Activated naive CD4-positive, alpha-beta T cell treated with anti-CD3 and anti-CD28 coated beads, Interleukin-2, amount 10 ng/mL, durations not matched to agents 7 days and 5 days (primary cell): ENCODE data around the gene MIR17HG.

Experiments
- CTCF ChIA-PET: fragments of 350-600 bp; sonication (Branson Sonifier 250); formaldehyde crosslinking; loops from one replicate; lab custom pipeline; 2021; ENCODE audit warnings: antibody characterized with exemption; lab: Charles Lee
- DNase-seq: peaks from one replicate; pipeline ENCODE4 v3.0.0-alpha.2; 2020
- H3K27ac Mint-ChIP-seq: one replicate; pipeline ENCODE4 v1.8.0; 2021; ENCODE audit warnings: mild to moderate bottlenecking, moderate library complexity, mixed read lengths
- H3K27me3 Mint-ChIP-seq: one replicate; pipeline ENCODE4 v1.8.0; 2021; ENCODE audit warnings: mild to moderate bottlenecking, mixed read lengths
- H3K36me3 Mint-ChIP-seq: one replicate; pipeline ENCODE4 v1.8.0; 2021; ENCODE audit warnings: mixed read lengths
- H3K4me1 Mint-ChIP-seq: one replicate; pipeline ENCODE4 v1.8.0; 2021; ENCODE audit warnings: mixed read lengths
- H3K4me3 Mint-ChIP-seq: one replicate; pipeline ENCODE4 v1.8.0; 2021; ENCODE audit warnings: mild to moderate bottlenecking, moderate library complexity, mixed read lengths
- H3K9me3 Mint-ChIP-seq: one replicate; pipeline ENCODE4 v1.8.0; 2021; ENCODE audit warnings: mixed read lengths

The MIR17HG gene

GRCh38 chr13:91368101-91368500 is 20.6 kb downstream of the MIR17HG start:
- Mint-ChIP-seq H3K9me3 (no peaks in the 10 kb centered on the region), H3K4me1 (no peaks in the 10 kb centered on the region), H3K27ac (no peak overlapping the region), H3K36me3 (peaks cover 6% of the 10 kb centered on the region), H3K27me3 (peaks cover 3% of the 10 kb centered on the region), H3K4me3 (no peak overlapping the region)
- CTCF ChIA-PET, result no interaction called here
- DNase-seq, result no peak

- Mint-ChIP-seq H3K27ac (no peak overlapping the region), H3K27me3 (peaks cover 4% of the 10 kb centered on the region), H3K4me1 (no peaks in the 10 kb centered on the region), H3K36me3 (peaks cover 3% of the 10 kb centered on the region), H3K4me3 (no peak overlapping the region), H3K9me3 (no peaks in the 10 kb centered on the region)
- no peak for DNase-seq
- CTCF ChIA-PET, result no interaction called here
Observed at GRCh38 chr13:91368676-91369440, 21.4 kb downstream of the MIR17HG start.

- Mint-ChIP-seq H3K27ac (no peak overlapping the region), H3K36me3 (peaks cover 3% of the 10 kb centered on the region), H3K4me1 (peaks cover under 1% of the 10 kb centered on the region), H3K9me3 (no peaks in the 10 kb centered on the region), H3K27me3 (peaks cover 4% of the 10 kb centered on the region), H3K4me3 (no peak overlapping the region)
- no peak for DNase-seq
- CTCF ChIA-PET, result interaction anchor here (1.1 kb wide), 1 partner anchor 58 kb away, joined by 3 read pairs; no protein-coding TSS in a partner anchor
Observed at GRCh38 chr13:91369441-91369831, 21.9 kb downstream of the MIR17HG start.

GRCh38 chr13:91370501-91370900 is 23.0 kb downstream of the MIR17HG start:
- no peak for DNase-seq
- CTCF ChIA-PET, result interaction anchor here (1.1 kb wide), 1 partner anchor 60 kb away, joined by 3 read pairs; no protein-coding TSS in a partner anchor
- H3K4me3 Mint-ChIP-seq, result no peak overlapping the region
- H3K27ac Mint-ChIP-seq, result no peak overlapping the region
- H3K4me1 Mint-ChIP-seq, result peaks cover 10% of the 10 kb centered on the region
- H3K36me3 Mint-ChIP-seq, result peaks cover 3% of the 10 kb centered on the region
- peaks cover 4% of the 10 kb centered on the region for H3K27me3 Mint-ChIP-seq
- no peaks in the 10 kb centered on the region for H3K9me3 Mint-ChIP-seq

GRCh38 chr13:91372911-91373310 is 25.4 kb downstream of the MIR17HG start:
- CTCF ChIA-PET, result interaction anchor here (1.1 to 1.3 kb wide), 2 partner anchors 9 to 46 kb away, joined by 3 to 7 read pairs; no protein-coding TSS in a partner anchor
- Mint-ChIP-seq H3K4me3 (no peak overlapping the region), H3K27me3 (peaks cover 4% of the 10 kb centered on the region), H3K9me3 (no peaks in the 10 kb centered on the region), H3K36me3 (no peaks in the 10 kb centered on the region), H3K27ac (no peak overlapping the region), H3K4me1 (peaks cover 10% of the 10 kb centered on the region)
- DNase-seq, result no peak

- H3K36me3 Mint-ChIP-seq, result no peaks in the 10 kb centered on the region
Observed at GRCh38 chr13:91375116-91375729, 27.7 kb downstream of the MIR17HG start.

GRCh38 chr13:91381371-91381770 is 33.9 kb downstream of the MIR17HG start:
- Mint-ChIP-seq H3K36me3 (no peaks in the 10 kb centered on the region), H3K4me3 (no peak overlapping the region), H3K27ac (no peak overlapping the region), H3K9me3 (no peaks in the 10 kb centered on the region), H3K27me3 (peaks cover 6% of the 10 kb centered on the region), H3K4me1 (no peaks in the 10 kb centered on the region)
- no peak for DNase-seq
- CTCF ChIA-PET, result interaction anchor here (0.6 to 4.8 kb wide), 6 partner anchors 9 to 343 kb away, joined by 3 to 22 read pairs (median 4); partner anchors contain the start of gene GPC5

More at GRCh38 chr13:91375116-91375729, 27.7 kb downstream of the MIR17HG start:
- no peaks in the 10 kb centered on the region for H3K9me3 Mint-ChIP-seq
- no peak overlapping the region for H3K4me3 Mint-ChIP-seq
- CTCF ChIA-PET, result interaction anchor here (1.5 to 2.9 kb wide), 2 partner anchors 8 to 31 kb away, joined by 6 to 20 read pairs; no protein-coding TSS in a partner anchor
- DNase-seq, result peak; percentile 34
- no peak overlapping the region for H3K27ac Mint-ChIP-seq
- H3K27me3 Mint-ChIP-seq, result peaks cover 4% of the 10 kb centered on the region
- H3K4me1 Mint-ChIP-seq, result peaks cover 10% of the 10 kb centered on the region

GRCh38 chr13:91383836-91384235 is 36.3 kb downstream of the MIR17HG start:
- Mint-ChIP-seq H3K9me3 (no peaks in the 10 kb centered on the region), H3K27me3 (peaks cover 15% of the 10 kb centered on the region), H3K4me3 (no peak overlapping the region), H3K4me1 (no peaks in the 10 kb centered on the region), H3K27ac (no peak overlapping the region), H3K36me3 (no peaks in the 10 kb centered on the region)
- no peak for DNase-seq
- CTCF ChIA-PET, result interaction anchor here (0.6 to 4.8 kb wide), 3 partner anchors 10 to 33 kb away, joined by 3 to 22 read pairs (median 6); no protein-coding TSS in a partner anchor

- Mint-ChIP-seq H3K9me3 (no peaks in the 10 kb centered on the region), H3K27me3 (peaks cover 17% of the 10 kb centered on the region), H3K4me3 (no peak overlapping the region), H3K36me3 (no peaks in the 10 kb centered on the region), H3K27ac (no peak overlapping the region), H3K4me1 (no peaks in the 10 kb centered on the region)
- DNase-seq, result no peak
- CTCF ChIA-PET, result no interaction called here
Observed at GRCh38 chr13:91384896-91385295, 37.4 kb downstream of the MIR17HG start.

GRCh38 chr13:91389186-91389585 is 41.7 kb downstream of the MIR17HG start:
- H3K27me3 Mint-ChIP-seq, result peaks cover 26% of the 10 kb centered on the region
- CTCF ChIA-PET, result interaction anchor here (1.0 to 1.4 kb wide), 3 partner anchors 11 to 15 kb away, joined by 3 read pairs; no protein-coding TSS in a partner anchor
- no peaks in the 10 kb centered on the region for H3K4me1 Mint-ChIP-seq
- H3K27ac Mint-ChIP-seq, result no peak overlapping the region
- no peaks in the 10 kb centered on the region for H3K36me3 Mint-ChIP-seq
- DNase-seq, result no peak
- H3K4me3 Mint-ChIP-seq, result no peak overlapping the region
- H3K9me3 Mint-ChIP-seq, result no peaks in the 10 kb centered on the region

GRCh38 chr13:91397595-91397994 is 50.1 kb downstream of the MIR17HG start:
- CTCF ChIA-PET, result interaction anchor here (1.1 kb wide), 1 partner anchor 84 kb away, joined by 4 read pairs; no protein-coding TSS in a partner anchor
- H3K27me3 Mint-ChIP-seq, result peaks cover 57% of the 10 kb centered on the region
- DNase-seq, result no peak
- H3K4me3 Mint-ChIP-seq, result no peak overlapping the region
- peaks cover 11% of the 10 kb centered on the region for H3K4me1 Mint-ChIP-seq
- no peaks in the 10 kb centered on the region for H3K9me3 Mint-ChIP-seq
- H3K36me3 Mint-ChIP-seq, result no peaks in the 10 kb centered on the region
- no peak overlapping the region for H3K27ac Mint-ChIP-seq

GRCh38 chr13:91398413-91399188 is 51.1 kb downstream of the MIR17HG start, which contains the start of gene GPC5:
Gene GPC5 (plus strand): TSS chr13:91398621.
- Mint-ChIP-seq H3K9me3 (no peaks in the 10 kb centered on the region), H3K4me1 (peaks cover 11% of the 10 kb centered on the region), H3K27me3 (peaks cover 66% of the 10 kb centered on the region), H3K27ac (no peak within 1 kb of the TSS), H3K36me3 (no peaks in the 10 kb centered on the region), H3K4me3 (peak within 1 kb of the TSS; percentile 57)
- peak; percentile 85 for DNase-seq
- CTCF ChIA-PET, result interaction anchor here (0.9 to 1.1 kb wide), 2 partner anchors 18 to 85 kb away, joined by 3 to 4 read pairs; no protein-coding TSS in a partner anchor

GRCh38 chr13:91399189-91400062 is 51.9 kb downstream of the MIR17HG start:
- no peaks in the 10 kb centered on the region for H3K36me3 Mint-ChIP-seq
- H3K4me3 Mint-ChIP-seq, result peak overlapping the region; percentile 57
- H3K27ac Mint-ChIP-seq, result no peak overlapping the region
- peaks cover 11% of the 10 kb centered on the region for H3K4me1 Mint-ChIP-seq
- H3K9me3 Mint-ChIP-seq, result no peaks in the 10 kb centered on the region
- H3K27me3 Mint-ChIP-seq, result peaks cover 59% of the 10 kb centered on the region
- DNase-seq, result peak; percentile 23
- CTCF ChIA-PET, result interaction anchor here (0.8 to 0.9 kb wide), 2 partner anchors 18 to 21 kb away, joined by 3 read pairs; no protein-coding TSS in a partner anchor
